ENCODE data around the gene INHA.

Gene INHA

DNA sequence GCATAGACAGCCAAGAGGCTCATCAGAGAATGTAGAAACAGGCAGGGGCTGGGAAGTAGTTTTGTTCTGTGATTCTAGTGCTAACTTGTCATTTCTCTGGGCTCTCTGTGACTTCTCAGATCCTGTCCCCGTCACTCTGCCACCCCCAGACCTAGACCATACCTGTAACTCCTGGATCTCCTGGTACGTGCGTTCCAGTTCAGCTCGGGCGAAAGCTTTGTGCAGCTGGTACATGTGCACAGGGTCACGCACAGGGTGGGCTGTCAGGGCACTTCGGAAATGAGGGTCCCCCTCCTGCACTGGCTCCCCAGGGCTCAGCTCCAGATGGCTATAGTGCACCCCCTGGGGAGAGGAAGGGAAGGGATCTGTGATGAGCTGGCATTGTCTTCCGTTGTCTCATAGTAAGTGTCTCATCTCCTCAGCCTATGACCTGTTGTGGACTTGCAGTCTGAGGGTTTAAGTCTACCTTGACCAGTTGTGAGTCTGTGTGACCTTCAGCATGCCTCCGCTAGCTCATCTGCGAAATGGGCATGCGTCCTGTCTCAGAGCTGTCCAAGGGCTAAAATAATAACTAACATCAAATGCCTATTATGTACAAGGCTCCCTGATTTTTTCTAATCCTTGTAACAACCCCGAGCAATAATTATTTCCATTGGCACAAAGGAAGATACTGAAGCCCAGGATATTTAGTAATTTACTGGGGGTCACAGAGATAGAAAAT lies 31.2 kb upstream of the INHA start:
- DNase-seq (ENCODE audit: low read depth in 2 of 2): no peak

DNA sequence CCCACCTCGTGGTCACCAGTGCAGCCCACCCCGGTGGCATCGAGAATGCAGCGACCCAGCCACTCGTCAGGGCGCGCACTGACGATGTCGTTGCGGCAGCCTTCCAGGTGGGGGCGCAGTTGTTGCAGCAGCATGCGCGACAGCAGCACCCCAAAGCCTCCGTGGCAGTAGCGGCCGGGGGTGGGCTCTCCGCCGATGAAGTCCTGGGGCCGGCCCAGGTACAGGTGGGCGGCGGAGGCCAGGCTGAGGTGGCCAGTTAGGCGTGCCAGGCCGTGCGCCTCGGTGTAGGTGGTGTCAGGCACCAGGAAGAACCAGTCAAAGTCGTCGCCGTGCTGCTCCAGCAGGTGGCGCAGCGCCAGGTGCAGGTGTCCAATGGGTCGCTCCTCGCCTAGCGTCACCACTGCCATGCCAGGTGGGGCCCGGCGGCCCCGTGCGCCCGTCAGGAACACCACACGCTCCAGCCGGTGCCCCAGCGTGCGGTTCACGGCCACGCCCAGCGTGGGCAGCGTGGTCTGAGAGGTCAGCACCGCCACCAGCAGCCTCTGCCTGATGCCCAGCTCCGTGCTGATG lies 30.4 kb upstream of the INHA start:
- DNase-seq (ENCODE audit: low read depth in 2 of 2): peak; percentile 67 to 68

DNA sequence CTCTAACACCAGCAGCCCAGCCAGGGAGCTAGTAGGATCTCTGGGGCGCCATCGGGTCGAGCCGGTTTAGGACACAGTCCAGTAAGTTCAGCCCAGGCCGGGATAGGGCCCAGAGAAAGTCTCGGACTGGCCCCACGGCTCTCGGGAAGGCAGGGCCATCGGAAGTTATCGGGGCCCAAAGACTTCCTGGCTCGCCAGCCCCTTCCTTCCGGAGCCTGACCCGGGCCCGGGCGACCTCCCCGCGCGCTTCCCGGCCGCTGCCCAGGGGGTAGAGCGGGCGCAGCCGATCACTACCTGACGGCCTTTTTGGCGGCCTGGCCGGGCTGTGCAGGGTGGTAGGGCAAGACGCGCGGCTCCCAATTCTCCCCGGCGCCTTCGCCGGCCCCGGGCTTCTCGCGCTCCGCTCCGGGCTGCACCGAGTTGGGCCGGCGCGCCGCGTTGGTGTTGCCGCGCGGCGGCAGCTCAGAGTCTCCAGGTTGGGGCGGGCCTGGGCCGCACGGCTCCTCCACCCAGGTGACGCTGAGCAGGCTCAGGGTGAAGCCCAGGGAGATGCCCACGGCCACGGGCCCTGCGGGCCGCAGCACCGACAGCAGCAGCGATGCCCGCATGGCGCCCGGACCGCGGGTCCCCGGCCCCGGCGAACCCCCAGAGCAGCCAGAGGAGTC lies 29.0 kb upstream of the INHA start:
- peak in 1 of 2 donors; percentile 10 for DNase-seq (ENCODE audit: low read depth in 2 of 2)

DNA sequence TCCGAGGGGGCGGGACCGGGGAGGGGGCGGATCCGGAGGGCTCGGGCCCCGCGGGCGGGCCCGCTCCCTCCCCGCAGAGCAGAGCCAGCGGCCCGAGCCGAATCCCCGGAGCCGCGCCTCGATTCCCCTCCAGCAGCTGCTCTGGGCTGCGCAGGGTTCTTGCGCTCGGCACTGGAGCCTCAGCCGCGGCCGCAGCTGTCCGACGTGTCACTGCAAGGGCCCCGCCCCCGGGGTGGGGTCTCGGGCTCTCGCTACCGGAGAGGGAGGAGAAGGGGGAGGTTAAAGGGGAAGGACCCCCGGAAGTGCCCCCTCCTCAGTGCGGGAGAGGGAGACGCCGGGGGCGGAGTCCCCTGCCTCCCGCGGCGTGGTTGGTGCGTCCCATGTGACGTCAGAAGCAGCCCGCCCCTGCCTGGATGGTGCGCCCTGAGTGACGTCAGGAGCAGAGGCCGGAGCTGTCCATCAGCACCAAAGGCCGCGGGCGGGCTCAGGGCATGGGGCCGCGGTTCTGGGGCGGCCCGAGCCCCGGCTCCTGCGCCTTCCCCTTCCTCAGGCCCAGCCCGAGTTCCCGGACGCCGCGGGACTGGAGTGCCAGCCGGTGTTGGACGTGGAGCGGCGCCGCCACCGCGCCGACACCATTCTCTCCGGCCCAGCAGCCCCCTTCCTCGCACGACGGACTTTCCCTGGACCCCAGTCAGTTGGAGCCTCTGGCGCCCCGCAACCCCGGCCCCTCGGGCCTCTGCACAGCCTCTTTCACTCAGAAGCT lies 28.3 kb upstream of the INHA start, which contains the start of the genes CHPF and TMEM198:
CHPF (minus strand) TSS at position 214 of the 763 bp plus-strand sequence. CDS start 271 bp downstream, outside the sequence.
TMEM198 (plus strand) TSS at position 433 of the 763 bp plus-strand sequence. CDS start 700 bp downstream, outside the sequence.
- peak; percentile 79 to 85 for DNase-seq (ENCODE audit: low read depth in 2 of 2)

DNA sequence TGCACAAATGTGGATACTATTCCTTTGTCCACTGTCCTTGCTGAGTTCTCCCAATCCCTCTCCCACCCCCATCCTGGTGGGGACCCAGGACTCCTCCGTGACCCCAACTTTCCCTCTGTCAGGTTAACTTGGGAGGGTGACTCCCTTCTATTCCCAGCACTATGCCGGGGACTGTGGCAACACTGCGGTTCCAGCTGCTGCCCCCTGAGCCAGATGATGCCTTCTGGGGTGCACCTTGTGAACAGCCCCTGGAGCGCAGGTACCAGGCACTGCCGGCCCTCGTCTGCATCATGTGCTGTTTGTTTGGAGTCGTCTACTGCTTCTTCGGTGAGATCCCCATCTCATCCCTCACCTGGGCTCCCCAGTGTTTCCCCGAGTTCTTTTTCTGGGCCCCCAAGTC lies 27.5 kb upstream of the INHA start:
- no peak for DNase-seq (ENCODE audit: low read depth in 2 of 2)

DNA sequence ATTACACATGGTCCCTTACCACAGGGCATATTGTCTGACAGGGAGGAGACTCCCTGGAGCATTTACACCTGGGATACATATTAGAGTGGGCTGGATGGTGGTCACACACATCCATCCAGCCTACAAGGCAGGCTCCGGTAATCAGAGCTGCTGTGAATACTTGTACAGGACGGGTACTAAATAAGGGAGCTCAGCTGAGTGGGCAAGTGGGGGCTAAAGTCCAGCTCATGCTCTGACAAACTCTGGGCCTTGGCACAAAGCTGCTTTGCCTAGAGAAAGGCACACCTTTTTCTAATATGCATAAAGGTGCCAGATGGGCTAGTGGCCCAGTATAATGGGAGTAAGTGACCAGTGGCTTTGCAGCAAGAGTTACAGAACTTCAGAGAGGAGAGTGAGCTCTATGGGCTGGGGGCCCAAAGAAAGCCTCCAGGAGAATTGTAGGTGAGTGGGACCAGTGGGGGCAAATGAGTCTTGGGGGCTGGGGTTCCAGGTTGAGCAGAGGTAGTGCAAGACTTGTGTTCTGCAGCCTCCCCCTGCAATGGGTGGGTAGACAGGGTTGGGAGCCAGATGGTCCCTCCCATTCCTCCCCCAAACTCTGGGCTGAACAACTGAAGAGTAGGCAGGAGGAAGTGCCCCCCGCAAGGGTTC lies 26.7 kb upstream of the INHA start:
- no peak for DNase-seq (ENCODE audit: low read depth in 2 of 2)

GRCh38 chr2:219545943-219546352 lies 26.2 kb upstream of the INHA start:
- no peak for DNase-seq (ENCODE audit: low read depth in 2 of 2)

- no peak for DNase-seq (ENCODE audit: low read depth in 2 of 2)
Observed at GRCh38 chr2:219547621-219548020, 24.5 kb upstream of the INHA start.

DNA sequence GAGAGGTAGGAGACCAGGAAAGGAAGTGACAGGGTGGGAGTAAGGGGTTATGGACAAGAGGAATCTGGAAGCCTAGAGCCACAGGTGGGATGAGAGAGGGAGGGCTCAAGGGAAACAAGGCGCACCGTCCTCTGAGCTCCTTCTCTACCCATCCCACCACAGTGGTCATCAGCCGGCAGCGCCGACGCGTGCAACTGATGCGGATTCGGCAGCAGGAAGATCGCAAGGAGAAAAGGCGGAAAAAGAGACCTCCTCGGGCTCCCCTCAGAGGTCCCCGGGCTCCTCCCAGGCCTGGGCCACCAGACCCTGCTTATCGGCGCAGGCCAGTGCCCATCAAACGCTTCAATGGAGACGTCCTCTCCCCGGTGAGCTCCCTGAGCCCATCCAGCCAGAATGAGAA lies 23.1 kb upstream of the INHA start:
- no peak for DNase-seq (ENCODE audit: low read depth in 2 of 2)

DNA sequence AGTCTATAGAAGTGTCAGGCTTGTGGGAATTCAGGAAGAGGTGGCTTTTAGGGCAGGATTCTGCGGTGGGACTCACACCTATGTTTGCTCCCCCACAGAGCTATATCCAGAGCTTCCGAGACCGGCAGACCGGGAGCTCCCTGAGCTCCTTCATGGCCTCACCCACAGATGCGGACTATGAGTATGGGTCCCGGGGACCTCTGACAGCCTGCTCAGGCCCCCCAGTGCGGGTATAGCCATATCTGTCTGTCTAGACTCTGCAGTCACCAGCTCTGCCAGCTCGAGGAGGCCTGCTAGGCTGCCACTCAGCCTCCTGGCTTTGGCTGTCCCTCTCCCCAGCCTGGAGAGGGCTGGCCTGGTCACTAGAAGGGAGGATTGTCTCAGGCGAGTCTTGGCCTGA lies 22.5 kb upstream of the INHA start:
- DNase-seq (ENCODE audit: low read depth in 2 of 2): no peak

DNA sequence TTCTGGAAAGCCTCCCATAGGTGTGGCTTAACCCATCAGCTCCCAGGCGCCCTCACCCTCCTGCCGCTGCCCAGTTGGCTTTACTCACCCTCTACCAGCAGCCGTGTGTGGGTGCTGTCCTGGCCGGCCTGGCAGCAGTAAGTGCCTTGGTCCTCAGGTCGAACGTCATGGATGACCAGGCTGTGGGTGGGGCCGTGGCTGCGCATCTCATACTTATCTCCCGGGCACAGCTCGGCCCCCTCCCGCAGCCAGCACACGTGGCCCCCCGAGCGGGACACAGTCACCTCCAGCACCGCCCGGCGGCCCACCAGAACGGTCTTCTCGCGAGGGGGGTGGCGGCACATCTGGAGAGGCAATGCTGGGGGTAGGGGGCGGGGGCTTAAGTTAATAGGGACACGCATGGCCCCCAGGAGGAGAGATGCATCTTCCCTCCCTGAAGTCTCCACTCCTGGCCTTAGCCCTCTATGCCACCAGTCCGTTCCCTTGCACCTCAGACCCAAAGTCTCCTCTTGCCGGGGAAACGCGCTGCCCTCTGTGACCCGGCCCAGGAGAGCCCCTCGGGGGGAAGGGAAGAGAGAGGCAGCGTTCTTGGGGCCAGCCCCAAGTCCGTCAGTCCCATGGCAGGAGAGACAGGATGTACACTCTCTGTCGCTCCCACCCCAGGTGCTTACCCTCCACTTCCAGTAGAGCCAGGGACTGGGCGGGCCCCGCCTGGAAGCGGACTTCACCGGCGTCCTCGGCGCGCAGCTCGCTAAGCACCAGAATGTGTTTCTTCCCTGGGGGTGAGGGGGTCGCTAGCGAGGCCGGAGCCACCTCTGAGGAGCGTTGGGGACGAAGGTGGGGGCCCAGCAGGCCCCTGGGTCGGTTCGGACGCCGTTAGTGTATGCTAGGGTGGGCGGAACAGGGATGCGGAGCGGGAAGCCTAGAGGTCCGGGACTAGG lies 20.4 kb upstream of the INHA start:
- DNase-seq (ENCODE audit: low read depth in 2 of 2): no peak

- DNase-seq (ENCODE audit: low read depth in 2 of 2): peak; percentile 51 to 59
Observed at GRCh38 chr2:219552382-219553167, 19.5 kb upstream of the INHA start.

DNA sequence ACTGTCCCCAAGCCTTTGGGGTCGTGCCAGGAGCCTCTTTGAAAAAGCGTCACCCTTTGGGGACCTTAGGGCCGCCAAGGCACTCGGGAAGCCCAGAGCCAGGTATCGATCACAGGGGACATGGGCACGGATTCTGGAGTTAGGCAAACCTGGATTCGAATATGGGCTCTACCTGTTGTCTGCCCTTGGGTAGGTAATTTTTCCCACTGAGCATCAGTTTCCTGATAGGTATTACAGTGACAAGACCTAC lies 19.0 kb upstream of the INHA start:
- DNase-seq (ENCODE audit: low read depth in 2 of 2): no peak

- DNase-seq (ENCODE audit: low read depth in 2 of 2): no peak
Observed at GRCh38 chr2:219553463-219553963, 18.6 kb upstream of the INHA start.

DNA sequence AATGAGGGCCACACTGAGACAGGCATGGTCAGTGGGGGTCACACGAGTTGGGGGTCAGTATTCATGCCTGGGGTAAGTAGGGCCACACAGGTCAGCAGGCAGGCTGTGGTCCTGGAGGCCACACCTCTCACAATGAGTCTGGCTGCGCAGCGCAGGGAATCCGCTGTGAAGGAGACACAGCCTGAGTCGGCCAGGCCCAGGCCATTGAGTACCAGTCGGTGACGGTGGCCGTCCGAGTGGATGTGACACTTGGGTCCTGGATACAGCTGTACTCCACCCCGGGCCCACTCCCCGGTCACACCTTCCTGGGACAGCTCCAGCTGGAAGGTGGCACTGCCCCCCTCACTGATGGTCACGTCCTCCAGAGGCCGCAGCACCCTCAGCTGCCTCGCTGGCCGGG lies 17.8 kb upstream of the INHA start:
- DNase-seq (ENCODE audit: low read depth in 2 of 2): no peak

DNA sequence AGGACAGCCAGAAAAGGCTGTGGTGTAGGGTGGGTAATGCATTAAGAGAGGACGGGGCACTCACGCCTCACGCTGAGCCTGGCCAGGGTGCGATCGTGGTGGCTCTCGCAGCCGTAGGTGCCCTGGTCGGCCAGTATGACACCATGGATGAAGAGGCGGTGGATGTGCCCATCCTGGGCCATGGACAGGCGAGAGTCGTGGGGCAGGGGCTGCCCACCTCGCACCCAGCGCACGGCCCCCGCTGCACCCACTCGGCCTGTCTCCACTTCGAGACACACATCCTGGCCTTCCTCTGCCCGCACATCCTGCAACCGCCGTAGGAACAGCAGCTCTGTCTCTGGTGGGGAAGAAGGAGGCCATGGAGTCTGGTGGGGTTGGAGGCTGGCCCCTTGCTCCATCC lies 16.2 kb upstream of the INHA start:
- no peak for DNase-seq (ENCODE audit: low read depth in 2 of 2)

- DNase-seq (ENCODE audit: low read depth in 2 of 2): no peak
Observed at GRCh38 chr2:219556413-219556812, 15.7 kb upstream of the INHA start.

GRCh38 chr2:219557320-219557719 lies 14.8 kb upstream of the INHA start:
- no peak for DNase-seq (ENCODE audit: low read depth in 2 of 2)

DNA sequence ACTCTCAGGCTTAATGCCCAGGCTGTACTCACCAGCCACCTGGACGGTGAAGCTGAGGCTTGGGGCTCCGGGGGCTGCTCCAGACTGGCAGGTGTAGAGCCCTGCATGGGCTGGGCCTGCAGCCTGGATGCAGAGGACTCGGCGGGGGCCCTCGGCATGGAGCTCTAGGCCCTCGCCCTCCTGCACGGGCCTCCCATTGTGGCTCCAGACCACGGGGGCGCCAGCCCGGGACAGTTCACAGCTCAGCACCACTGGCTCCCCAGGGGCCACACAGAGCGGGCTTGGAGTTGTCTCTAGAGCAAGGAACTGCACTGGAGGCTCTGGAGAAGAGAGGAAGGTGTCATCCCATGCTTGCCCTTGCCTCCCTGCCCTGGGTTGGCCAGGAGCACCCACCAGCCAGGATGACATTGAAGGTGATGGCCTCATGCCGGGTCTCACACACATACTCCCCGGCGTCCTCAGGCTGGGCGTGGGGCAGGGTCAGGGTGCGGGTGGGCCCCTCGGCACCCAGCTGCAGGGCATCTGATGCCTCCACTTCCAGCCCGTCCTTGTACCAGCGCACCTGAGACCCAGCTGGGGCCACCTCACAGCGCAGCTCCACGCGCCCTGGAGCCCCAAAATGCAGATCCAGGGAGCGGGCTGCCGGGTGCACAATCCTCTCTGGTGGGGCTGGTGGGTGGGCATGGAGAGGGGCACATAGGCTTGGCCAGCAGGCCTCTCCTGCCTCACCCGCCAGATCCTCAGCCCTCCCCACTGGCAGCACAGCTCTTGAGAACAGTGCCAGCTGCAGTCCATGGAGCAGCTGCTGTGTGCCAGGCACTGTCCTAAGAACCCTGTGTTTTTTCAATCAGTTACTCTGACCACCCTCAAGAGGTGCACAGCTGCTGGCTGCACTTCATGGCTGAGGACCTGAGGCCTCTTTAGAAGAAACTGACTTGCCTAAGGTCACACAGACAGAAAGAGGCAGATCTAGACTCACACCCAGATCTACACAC lies 14.0 kb upstream of the INHA start:
- no peak for DNase-seq (ENCODE audit: low read depth in 2 of 2)
